ENCODE measurements around the gene FGD3.

The FGD3 gene

DNA sequence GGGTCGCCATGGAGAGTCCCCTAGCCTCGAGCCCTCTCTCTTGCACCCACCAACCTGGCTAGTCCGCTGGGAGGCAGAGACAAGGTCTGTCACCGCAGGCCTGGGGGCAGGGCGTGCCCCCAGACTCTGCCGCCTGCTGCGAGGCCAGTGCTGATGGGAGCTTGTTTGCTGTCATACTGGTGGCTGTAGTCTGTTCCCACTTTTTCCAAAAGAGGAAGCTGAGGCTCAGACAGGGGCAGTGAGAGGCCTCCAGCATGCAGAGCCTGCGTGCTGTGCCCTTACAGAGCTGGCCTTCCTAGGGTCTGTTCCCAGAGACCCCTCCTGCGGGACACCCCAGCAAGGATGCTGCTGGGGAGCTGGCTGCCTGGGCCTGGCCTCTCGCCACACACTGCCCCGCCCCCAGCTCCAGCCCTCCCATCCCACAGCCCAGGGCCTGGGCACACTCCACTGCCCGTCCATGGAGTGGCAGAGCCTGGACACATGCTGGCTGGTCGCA is 90.2 kb downstream of the FGD3 start:
- TF ChIP-seq CTCF (IDR thresholded peaks at IDR 0.05; ENCODE audit: borderline replicate concordance, insufficient read depth, low read depth, low read length), result no peak
- no peak overlapping the region for H3K4me3 ChIP-seq (ENCODE audit: low read depth, low read length)

DNA sequence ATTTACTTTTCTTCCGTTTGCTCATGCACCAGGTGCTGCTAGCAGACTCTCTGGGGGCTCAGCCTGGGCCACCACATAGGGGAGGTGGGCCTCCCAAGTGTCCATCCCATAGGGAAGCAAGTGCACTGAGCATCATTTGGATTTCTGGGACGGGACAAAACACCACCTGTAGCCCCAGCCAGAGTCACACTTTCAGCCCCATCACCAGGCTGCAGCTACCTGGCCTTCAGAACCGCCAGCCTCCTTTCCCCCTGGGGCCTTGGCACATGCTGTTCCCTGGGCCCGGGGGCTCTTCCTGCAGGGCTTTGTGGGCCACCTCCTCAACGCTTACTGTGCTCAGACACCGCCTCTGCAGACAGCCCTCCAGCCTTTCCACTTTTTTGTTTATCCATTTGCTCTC is 91.6 kb downstream of the FGD3 start:
- H3K4me3 ChIP-seq (ENCODE audit: low read depth, low read length), result no peak overlapping the region
- TF ChIP-seq CTCF (IDR thresholded peaks at IDR 0.05; ENCODE audit: borderline replicate concordance, insufficient read depth, low read depth, low read length), result no peak

- H3K4me3 ChIP-seq (ENCODE audit: low read depth, low read length), result no peak overlapping the region
- no peak for TF ChIP-seq CTCF (IDR thresholded peaks at IDR 0.05; ENCODE audit: borderline replicate concordance, insufficient read depth, low read depth, low read length)
Observed at GRCh38 chr9:93039456-93039855, 92.1 kb downstream of the FGD3 start.

DNA sequence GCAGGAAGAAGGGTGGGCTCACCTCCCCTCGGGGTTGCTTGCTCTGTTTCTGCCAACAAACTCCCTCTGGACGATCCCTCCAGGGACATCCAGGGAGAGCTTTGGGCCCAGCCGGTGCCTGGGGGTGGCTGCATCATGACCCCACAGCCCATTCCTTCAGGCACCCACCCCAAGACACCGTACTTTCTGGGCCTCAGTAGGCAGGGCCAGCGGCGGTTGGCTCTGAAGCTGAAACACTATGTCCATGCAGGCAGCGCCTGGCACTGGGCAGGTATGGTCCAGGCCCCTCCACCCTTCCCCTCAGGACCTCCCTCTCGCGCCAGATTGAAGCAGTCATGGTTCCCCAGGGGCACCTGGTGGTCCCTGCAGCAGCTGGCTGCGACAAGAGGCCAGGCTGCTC is 92.7 kb downstream of the FGD3 start:
- no peak overlapping the region for H3K4me3 ChIP-seq (ENCODE audit: low read depth, low read length)
- no peak for TF ChIP-seq CTCF (IDR thresholded peaks at IDR 0.05; ENCODE audit: borderline replicate concordance, insufficient read depth, low read depth, low read length)

DNA sequence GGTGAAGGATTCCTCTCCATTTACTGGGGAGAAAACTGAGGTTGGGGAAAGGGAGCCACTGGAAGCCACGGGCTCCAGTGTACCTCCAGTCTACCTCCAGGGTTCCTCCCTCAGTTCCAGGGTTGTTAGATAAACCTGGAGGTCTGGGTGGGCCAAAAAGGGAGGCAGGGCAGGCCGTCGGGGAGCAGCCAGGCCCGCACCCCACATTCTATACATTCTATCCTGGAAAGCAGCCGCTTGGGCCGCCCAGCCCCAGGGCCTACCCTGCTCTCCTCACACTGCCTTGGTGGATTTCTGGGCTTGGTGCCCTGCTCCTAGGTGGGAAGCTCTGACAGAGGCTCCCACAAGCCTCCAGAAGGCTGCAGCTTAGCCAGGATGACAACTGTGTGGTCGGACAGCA is 93.1 kb downstream of the FGD3 start:
- no peak overlapping the region for H3K4me3 ChIP-seq (ENCODE audit: low read depth, low read length)
- TF ChIP-seq CTCF (IDR thresholded peaks at IDR 0.05; ENCODE audit: borderline replicate concordance, insufficient read depth, low read depth, low read length), result no peak

DNA sequence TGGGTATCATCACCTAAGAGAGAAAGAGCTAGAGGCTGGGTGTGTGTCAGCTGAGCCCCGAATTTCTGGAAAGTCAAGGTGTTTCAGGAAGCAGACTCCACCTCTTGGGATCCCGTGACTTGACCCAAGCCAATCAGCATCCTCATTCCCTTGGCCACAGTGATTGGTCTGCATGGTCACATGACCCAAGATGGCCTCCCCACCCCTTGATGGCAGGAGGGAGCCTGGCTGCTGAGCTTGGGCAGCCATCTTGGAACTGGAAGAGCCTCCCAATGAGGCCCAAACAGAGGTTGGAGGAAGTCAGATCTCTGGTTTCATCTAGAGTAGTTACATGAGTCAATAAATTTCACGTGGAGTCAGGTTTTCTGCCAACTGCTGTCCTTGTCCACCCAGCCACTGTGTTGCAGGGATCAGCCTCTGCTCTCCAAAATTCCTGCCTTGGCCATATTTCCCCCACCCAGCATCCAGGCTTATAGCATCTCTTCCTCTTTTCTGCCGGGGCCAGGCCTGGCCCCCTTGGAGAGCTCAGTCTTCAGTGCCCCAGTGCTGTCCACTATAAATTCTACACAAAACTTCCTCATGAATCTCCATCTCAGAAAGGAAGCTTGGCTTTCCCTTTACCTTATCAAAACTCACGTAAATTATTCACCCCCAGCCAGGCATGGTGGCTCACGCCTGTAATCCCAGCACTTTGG is 93.9 kb downstream of the FGD3 start:
- no peak overlapping the region for H3K4me3 ChIP-seq (ENCODE audit: low read depth, low read length)
- TF ChIP-seq CTCF (IDR thresholded peaks at IDR 0.05; ENCODE audit: borderline replicate concordance, insufficient read depth, low read depth, low read length), result no peak

- TF ChIP-seq CTCF (IDR thresholded peaks at IDR 0.05; ENCODE audit: borderline replicate concordance, insufficient read depth, low read depth, low read length), result no peak
- no peak overlapping the region for H3K4me3 ChIP-seq (ENCODE audit: low read depth, low read length)
Observed at GRCh38 chr9:93043122-93043521, 95.8 kb downstream of the FGD3 start.
